Fibroblast of the aortic adventitia (primary cell): ENCODE data around the gene PCSK6. TPM values are rescaled to one million over a fixed set of nuclear protein-coding genes. Genes with fewer than 3 reads are reported as not detected.

ENCODE experiments used
- DNase-seq: peaks from one replicate; pipeline ENCODE4 v3.0.0-alpha.2; 2010; ENCODE audit warnings: low read depth
- H3K4me3 ChIP-seq: 2 replicates; pipeline ENCODE4 v1.5.1; 2011; ENCODE audit warnings: low read depth, mild to moderate bottlenecking, control low read depth, low read length, moderate library complexity
- total RNA-seq: library from RNA; depleted of rRNA; stranded (reverse); fragments of >200 nt; gene quantifications from 2 replicates; pipeline ENCODE4 v1.2.3, GENCODE V29; 2012; ENCODE audit warnings: low replicate concordance
- TF ChIP-seq, protein P1 (sequence below): IDR thresholded peaks from 2 replicates; pipeline ENCODE4 v1.5.1; 2011; ENCODE audit warnings: mild to moderate bottlenecking, low read length, control low read depth, inconsistent platforms; ENCODE audit not compliant: insufficient read depth

Gene PCSK6
- total RNA-seq, 1 donor, result 0.81 TPM

DNA sequence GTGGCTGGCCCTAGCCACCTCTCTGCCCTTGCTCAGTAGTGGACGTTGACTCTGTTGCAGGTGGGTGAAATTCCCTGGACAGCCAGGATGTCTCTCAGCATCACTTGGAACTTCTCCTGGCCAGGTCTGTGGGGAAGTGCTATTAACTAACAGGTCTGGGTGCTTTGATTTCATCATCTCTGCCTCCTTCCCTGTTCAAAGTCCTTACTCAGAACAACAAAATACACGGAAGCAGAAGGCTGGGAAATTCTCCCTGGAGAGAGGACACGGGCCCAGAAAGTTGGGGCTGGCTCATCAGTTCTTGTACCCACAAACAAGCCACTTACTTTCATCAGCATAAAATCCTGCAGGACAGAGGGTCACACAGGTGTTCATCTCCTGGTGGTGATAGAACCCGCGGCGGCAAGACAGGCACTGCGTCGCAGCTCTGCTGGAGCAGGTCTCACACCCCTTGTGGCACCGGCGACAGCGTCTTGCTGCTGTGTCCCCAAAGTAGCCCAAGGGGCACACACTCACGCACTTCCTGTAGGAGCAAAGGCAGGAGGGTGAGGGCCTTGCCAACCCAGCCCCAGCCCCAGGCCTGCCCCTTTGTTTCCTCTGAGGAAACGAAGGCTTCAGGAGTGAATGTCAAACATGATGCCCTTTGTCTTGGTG lies 164.9 kb downstream of the PCSK6 start:
- no peak overlapping the region for H3K4me3 ChIP-seq
- no peak for DNase-seq
- TF ChIP-seq, protein P1, sequence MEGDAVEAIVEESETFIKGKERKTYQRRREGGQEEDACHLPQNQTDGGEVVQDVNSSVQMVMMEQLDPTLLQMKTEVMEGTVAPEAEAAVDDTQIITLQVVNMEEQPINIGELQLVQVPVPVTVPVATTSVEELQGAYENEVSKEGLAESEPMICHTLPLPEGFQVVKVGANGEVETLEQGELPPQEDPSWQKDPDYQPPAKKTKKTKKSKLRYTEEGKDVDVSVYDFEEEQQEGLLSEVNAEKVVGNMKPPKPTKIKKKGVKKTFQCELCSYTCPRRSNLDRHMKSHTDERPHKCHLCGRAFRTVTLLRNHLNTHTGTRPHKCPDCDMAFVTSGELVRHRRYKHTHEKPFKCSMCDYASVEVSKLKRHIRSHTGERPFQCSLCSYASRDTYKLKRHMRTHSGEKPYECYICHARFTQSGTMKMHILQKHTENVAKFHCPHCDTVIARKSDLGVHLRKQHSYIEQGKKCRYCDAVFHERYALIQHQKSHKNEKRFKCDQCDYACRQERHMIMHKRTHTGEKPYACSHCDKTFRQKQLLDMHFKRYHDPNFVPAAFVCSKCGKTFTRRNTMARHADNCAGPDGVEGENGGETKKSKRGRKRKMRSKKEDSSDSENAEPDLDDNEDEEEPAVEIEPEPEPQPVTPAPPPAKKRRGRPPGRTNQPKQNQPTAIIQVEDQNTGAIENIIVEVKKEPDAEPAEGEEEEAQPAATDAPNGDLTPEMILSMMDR, result no peak

DNA sequence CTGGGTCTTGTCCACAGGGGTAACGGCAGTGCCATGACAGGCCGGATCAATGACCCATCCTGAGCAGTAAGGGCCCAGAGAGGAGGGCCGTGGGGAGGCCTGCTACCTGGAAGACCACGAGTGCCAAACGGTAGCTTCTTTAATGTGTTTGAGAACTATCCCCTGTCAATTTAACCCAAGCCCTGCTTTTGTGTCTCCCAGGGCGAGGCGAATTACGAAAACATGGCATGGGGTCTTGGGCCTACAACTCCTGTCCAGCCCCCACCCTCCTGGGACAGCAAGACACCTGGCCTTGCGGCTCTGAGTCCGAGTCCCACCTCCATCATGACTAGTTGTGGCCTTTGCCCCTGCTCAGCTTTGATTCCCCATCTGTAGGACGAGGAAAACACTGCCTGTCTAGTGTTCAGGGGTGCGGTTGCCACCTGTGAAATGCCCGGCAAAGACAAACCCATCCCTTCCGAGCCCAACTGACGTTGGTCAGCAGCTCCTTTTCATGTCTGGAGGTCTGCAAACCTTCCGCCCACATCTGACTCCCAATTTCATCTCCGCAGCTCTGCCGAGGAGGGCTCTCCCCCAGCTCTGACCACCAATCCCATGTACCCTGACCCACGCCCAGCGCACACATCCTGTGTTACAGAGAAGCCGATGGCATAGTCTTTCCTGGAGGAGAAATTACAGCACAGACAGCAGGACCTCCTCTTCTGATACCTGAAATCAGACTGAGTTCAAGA lies 165.5 kb downstream of the PCSK6 start:
- no peak overlapping the region for H3K4me3 ChIP-seq
- TF ChIP-seq, protein P1, result no peak
- no peak for DNase-seq

DNA sequence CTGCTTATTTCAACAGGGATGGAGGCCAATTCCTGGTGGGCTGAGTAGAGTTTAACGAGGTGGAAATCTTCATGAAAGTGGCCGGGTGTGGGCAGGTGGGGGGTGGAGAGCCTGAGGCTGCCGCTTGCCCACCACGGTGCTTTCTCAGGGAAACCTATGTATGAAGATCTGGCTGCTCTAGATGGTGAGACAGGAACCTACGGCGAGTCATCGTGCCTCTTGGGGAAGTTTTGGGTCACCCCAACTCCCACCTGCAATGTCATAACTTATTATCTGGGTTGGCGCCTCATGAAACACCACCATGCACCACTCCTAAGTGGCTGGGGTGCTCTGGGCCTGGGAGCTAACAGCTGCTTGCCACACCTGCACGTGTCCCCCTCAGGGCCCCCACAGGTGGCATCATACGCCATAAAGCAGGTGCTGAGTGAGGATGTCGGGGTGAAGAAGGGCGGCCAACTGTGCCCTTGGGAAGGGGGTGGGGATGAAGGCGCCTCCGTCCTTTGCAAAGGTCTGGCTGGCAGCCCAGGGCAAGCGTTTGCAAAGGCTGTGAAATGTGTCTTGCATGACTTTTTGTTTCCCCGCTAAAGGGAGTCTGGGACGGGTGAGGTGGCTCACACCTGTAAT lies 166.5 kb downstream of the PCSK6 start:
- TF ChIP-seq, protein P1, result no peak
- DNase-seq, result no peak

DNA sequence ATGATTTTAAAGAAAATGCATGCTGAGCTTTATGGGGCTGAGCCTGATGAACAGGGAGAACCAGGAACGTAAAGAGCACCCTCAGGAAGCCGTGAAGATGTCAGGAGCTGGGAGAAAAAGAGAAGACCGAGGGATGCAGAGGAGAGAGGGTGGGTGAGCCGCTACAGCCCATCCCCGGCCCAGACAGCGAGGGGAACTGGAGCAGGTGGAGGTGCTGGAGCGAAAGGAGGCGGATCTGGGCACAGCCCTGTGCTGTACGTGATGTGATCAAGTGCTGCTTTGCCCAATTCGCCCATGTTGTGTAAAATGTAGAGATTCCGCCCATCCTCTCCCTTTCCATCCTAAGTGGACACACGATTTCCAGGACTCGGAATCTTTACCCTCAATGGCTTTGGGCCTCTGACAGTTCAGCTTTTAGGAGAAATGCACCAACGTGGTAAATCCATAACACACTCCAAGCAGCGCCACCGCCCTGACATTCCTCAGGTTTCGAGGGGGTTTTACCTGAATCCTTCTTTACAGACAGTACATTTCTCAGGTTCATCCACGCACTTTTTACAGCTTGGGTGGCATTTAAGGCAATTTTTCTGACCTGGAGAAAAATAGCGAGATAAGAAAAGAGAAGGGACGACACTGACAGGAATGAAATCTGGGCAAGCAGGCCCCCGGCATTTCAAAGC lies 167.4 kb downstream of the PCSK6 start:
- TF ChIP-seq, protein P1, result no peak
- H3K4me3 ChIP-seq, result no peak overlapping the region
- no peak for DNase-seq

More for the DNA sequence above, 166.5 kb downstream of the PCSK6 start:
- H3K4me3 ChIP-seq, result no peak overlapping the region

DNA sequence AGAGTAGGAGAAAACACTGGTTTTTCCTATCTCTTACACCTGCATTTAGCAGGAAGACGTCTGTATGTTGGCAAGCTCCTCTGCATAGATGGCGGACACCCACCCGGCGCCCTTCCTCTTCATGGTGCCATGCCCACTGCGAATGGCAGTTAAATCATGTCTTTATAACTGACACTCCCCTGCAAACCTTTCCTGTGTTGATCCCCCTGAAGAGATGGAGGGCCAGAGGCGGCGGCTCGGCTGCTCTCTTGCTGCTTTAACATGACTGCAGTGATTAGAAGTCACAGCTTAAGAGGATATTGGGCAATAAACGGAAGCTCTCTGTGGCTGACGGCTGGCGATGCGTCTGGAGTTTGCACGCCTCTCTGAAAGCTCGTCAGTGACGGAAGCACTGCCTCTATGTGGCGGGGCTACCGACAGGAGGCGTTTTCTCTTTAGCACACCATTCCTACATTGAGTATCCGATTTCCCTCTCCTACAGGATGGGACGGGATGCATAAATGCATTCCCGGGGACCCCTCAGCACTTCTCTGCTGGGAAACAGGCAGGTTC lies 168.9 kb downstream of the PCSK6 start:
- DNase-seq, result no peak
- TF ChIP-seq, protein P1, result no peak
- H3K4me3 ChIP-seq, result no peak overlapping the region

DNA sequence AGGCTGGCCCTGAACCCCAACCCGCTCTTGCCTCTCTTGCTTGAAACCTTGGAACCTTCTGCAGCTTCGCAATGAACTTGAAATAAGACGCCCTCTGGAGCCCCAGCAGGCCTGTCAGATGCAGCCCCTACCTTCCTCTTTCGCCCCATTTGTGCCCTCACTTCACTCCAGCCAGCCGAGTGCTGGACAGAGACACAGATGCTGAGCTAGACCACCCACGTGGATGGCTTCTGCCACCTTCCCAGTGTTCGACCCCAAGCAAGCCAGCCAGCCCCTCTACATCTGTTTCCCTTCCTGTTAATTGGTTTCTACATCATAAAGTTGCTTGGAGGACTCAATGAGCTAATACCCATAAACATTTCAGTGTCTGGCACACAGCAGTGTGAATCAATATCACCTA lies 170.7 kb downstream of the PCSK6 start:
- no peak overlapping the region for H3K4me3 ChIP-seq
- no peak for DNase-seq
- TF ChIP-seq, protein P1, result no peak
